Limb (tissue), 2 donors: ENCODE results near the gene RSPH9.

Experiments used
- DNase-seq, 2 donors: peaks; one replicate each; pipeline ENCODE4 v3.0.0-alpha.2; 2016; ENCODE audit errors: extremely low spot score in 2 of 2

The RSPH9 gene

GRCh38 chr6:43708860-43709653 is 64.2 kb downstream of the RSPH9 start:
- no peak for DNase-seq

- DNase-seq = no peak
These were observed 64.9 kb downstream of the RSPH9 start for GRCh38 chr6:43709654-43710303.

GRCh38 chr6:43710576-43710975 is 65.7 kb downstream of the RSPH9 start:
- DNase-seq = no peak

DNA sequence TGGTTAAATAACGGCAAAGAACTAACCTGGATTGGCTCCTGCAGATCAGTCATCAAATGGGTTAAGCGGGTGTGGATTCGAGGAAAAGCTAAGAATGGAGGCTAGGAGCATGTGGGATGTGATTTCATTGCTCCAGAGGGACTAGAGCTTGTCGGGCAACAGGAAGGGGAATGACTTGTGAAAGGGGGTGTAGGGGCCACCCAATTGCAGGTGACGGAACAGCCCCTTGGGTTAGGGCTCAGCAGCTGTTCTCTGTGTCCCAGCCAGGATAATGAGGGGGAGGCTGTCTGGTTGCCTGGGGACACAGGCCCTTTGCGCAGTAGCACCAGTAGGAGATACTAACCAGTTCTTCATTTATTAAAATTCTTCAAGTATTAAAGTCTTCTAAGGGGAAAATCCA is 67.7 kb downstream of the RSPH9 start:
- DNase-seq = no peak

DNA sequence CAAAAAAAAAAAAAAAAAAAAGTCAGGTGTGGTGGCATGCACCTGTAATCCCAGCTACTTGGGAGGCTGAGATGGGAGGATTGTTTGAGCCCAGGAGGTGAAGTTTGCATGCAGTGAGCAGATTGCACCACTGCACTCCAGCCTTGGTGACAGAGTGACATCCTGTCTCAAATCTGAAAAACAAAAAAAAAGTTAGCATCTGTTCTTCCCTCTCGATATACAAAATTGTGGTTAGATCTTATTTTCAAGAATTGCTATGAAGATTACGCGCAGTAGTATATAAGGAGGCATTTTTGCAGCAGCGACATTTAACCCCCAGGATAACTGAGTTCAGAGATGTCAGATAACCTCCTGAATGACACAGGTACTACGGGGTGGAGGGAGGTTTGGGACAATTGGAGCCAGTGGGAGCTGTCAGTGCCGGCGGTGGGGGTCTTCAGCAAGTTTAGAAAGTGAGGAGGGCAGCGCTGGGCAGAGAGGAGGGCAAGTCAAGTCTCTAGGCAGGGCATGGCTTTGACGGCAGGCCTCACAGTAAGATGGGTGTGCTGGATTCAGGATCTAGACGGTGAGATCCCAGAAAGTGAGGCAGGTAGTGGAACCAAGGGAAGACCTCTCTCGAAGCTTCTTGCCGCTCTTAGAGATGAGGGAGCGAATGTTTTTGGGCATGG is 68.9 kb downstream of the RSPH9 start:
- DNase-seq = no peak

- peak in 1 of 2 donors; percentile 71 for DNase-seq
These were observed 69.6 kb downstream of the RSPH9 start for GRCh38 chr6:43714311-43715055.

- DNase-seq = no peak
These were observed 70.4 kb downstream of the RSPH9 start for GRCh38 chr6:43715056-43715788.

GRCh38 chr6:43716099-43716498 is 71.3 kb downstream of the RSPH9 start:
- peak; percentile 85 to 93 for DNase-seq

GRCh38 chr6:43717389-43717788 is 72.6 kb downstream of the RSPH9 start:
- DNase-seq = no peak

- DNase-seq = no peak
These were observed 73.0 kb downstream of the RSPH9 start for GRCh38 chr6:43717822-43718221.

DNA sequence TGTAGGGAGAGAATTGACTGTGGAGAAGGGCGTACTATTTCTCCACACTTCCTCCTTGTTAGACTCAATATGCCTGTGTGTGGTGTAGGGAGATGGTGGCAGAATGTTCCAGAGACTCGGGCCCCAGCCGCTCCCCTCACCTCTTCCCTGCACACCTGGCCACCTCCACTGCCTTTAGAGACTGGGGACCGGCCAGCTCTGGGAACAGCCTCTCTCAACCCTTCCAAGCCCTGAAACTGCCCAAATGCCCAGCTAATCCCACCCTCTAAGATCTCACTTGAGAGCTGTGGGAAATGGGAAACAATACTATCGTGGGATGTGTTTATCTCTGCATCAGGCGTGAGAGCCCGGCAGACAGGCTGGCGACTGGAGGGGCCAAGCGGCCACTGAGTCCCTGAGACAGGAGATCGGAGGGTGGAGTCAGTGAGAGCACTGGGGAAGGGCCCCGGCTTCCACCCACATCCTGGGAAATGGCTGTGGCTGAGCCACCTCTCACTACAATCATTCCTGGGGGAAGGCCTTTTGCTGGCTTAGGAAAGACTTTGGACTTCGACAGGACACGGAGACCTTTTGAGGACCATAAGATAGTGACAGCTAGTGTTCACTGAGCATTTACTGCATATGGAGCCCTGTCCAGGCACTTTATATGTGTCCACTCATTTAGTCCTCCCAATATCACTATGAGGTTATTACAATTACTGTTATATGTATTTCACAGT is 73.7 kb downstream of the RSPH9 start:
- DNase-seq = no peak

GRCh38 chr6:43719511-43719910 is 74.7 kb downstream of the RSPH9 start:
- no peak for DNase-seq

- no peak for DNase-seq
These were observed 76.2 kb downstream of the RSPH9 start for GRCh38 chr6:43720999-43721398.
